Measurements from ENCODE around the gene CCR3.

Gene CCR3

GRCh38 chr3:46221391-46221790 is 20.9 kb upstream of the CCR3 start:
- no peak for DNase-seq (ENCODE audit: low spot score)

GRCh38 chr3:46221938-46222337 is 20.3 kb upstream of the CCR3 start:
- no peak for DNase-seq (ENCODE audit: low spot score)

- DNase-seq (ENCODE audit: low spot score): peak; percentile 60
These were observed 19.7 kb upstream of the CCR3 start for GRCh38 chr3:46222435-46223161.

GRCh38 chr3:46228260-46229242 is 13.7 kb upstream of the CCR3 start:
- no peak for DNase-seq (ENCODE audit: low spot score)

- DNase-seq (ENCODE audit: low spot score): no peak
These were observed 10.9 kb upstream of the CCR3 start for GRCh38 chr3:46231323-46231722.

GRCh38 chr3:46233194-46233593 is 9.1 kb upstream of the CCR3 start:
- no peak for DNase-seq (ENCODE audit: low spot score)

GRCh38 chr3:46235425-46235824 is 6.8 kb upstream of the CCR3 start:
- DNase-seq (ENCODE audit: low spot score): no peak

GRCh38 chr3:46236294-46237054 is 5.8 kb upstream of the CCR3 start:
- DNase-seq (ENCODE audit: low spot score): no peak

GRCh38 chr3:46238386-46238785 is 3.9 kb upstream of the CCR3 start:
- DNase-seq (ENCODE audit: low spot score): no peak

GRCh38 chr3:46239301-46239938 is 2.8 kb upstream of the CCR3 start:
- no peak for DNase-seq (ENCODE audit: low spot score)

- no peak for DNase-seq (ENCODE audit: low spot score)
These were observed 2.3 kb upstream of the CCR3 start for GRCh38 chr3:46239952-46240351.

- no peak for DNase-seq (ENCODE audit: low spot score)
These were observed 1.3 kb downstream of the CCR3 start for GRCh38 chr3:46243560-46243959.

- peak; percentile 9 for DNase-seq (ENCODE audit: low spot score)
These were observed 2.9 kb downstream of the CCR3 start for GRCh38 chr3:46245146-46245545.

GRCh38 chr3:46252980-46253379 is 10.7 kb downstream of the CCR3 start:
- no peak for DNase-seq (ENCODE audit: low spot score)

GRCh38 chr3:46258525-46258924 is 16.3 kb downstream of the CCR3 start:
- DNase-seq (ENCODE audit: low spot score): no peak

- DNase-seq (ENCODE audit: low spot score): no peak
These were observed 19.8 kb downstream of the CCR3 start for GRCh38 chr3:46261926-46262594.

GRCh38 chr3:46264002-46264401 is 21.7 kb downstream of the CCR3 start:
- DNase-seq (ENCODE audit: low spot score): no peak

- DNase-seq (ENCODE audit: low spot score): no peak
These were observed 24.3 kb downstream of the CCR3 start for GRCh38 chr3:46266598-46266997.

- DNase-seq (ENCODE audit: low spot score): no peak
These were observed 27.3 kb downstream of the CCR3 start for GRCh38 chr3:46269556-46269955.

- no peak for DNase-seq (ENCODE audit: low spot score)
These were observed 28.2 kb downstream of the CCR3 start for GRCh38 chr3:46270474-46270873.

- DNase-seq (ENCODE audit: low spot score): no peak
These were observed 29.0 kb downstream of the CCR3 start for GRCh38 chr3:46271209-46271745.
